ENCODE measurements around the gene GAP43. TPM values are rescaled to one million over a fixed set of nuclear protein-coding genes. Genes with fewer than 3 reads are reported as not detected.

Gene GAP43
- total RNA-seq, 3 donors from 2014 or later: 0.96 to 13.6 (median 1.1) TPM

- intact Hi-C loops (cut with DNase I, micrococcal nuclease): no loop called here
- no peak for ATAC-seq
- no peak overlapping the region for H3K4me3 ChIP-seq
Observed at GRCh38 chr3:115602194-115602593, 21.1 kb upstream of the GAP43 start.

GRCh38 chr3:115611630-115612029, 11.7 kb upstream of the GAP43 start:
- TF ChIP-seq CTCF (IDR thresholded peaks at IDR 0.05): no peak
- intact Hi-C loops (cut with DNase I, micrococcal nuclease): no loop called here
- H3K36me3 ChIP-seq (ENCODE audit: low read depth): no peaks in the 10 kb centered on the region
- H3K4me1 ChIP-seq (ENCODE audit: low read depth): no peaks in the 10 kb centered on the region
- no peak for DNase-seq
- H3K4me3 ChIP-seq: no peak overlapping the region
- no peaks in the 10 kb centered on the region for H3K9me3 ChIP-seq
- ATAC-seq: no peak

More at GRCh38 chr3:115602194-115602593, 21.1 kb upstream of the GAP43 start:
- TF ChIP-seq CTCF (IDR thresholded peaks at IDR 0.05): no peak
- Histone ChIP-seq H3K36me3 (ENCODE audit: low read depth) (no peaks in the 10 kb centered on the region), H3K4me1 (ENCODE audit: low read depth) (no peaks in the 10 kb centered on the region), H3K9me3 (no peaks in the 10 kb centered on the region)
- DNase-seq: no peak

GRCh38 chr3:115615001-115615814, 8.1 kb upstream of the GAP43 start:
- TF ChIP-seq CTCF (IDR thresholded peaks at IDR 0.05): no peak
- Histone ChIP-seq H3K4me3 (no peak overlapping the region), H3K36me3 (ENCODE audit: low read depth) (no peaks in the 10 kb centered on the region), H3K4me1 (ENCODE audit: low read depth) (no peaks in the 10 kb centered on the region), H3K9me3 (no peaks in the 10 kb centered on the region)
- ATAC-seq (no peak), DNase-seq (no peak)
- intact Hi-C loops (cut with DNase I, micrococcal nuclease): no loop called here

- intact Hi-C loops (cut with DNase I, micrococcal nuclease): no loop called here
- Histone ChIP-seq H3K36me3 (ENCODE audit: low read depth) (no peaks in the 10 kb centered on the region), H3K9me3 (no peaks in the 10 kb centered on the region), H3K4me3 (no peak overlapping the region), H3K4me1 (ENCODE audit: low read depth) (no peaks in the 10 kb centered on the region)
- DNase-seq (no peak), ATAC-seq (no peak)
- TF ChIP-seq CTCF (IDR thresholded peaks at IDR 0.05): no peak
Observed at GRCh38 chr3:115616461-115616860, 6.8 kb upstream of the GAP43 start.

- intact Hi-C loops (cut with DNase I, micrococcal nuclease): no loop called here
- DNase-seq (no peak), ATAC-seq (no peak)
- H3K4me3 ChIP-seq: no peak overlapping the region
- H3K4me1 ChIP-seq (ENCODE audit: low read depth): no peaks in the 10 kb centered on the region
- no peak for TF ChIP-seq CTCF (IDR thresholded peaks at IDR 0.05)
- no peaks in the 10 kb centered on the region for H3K9me3 ChIP-seq
- no peaks in the 10 kb centered on the region for H3K36me3 ChIP-seq (ENCODE audit: low read depth)
Observed at GRCh38 chr3:115617591-115617990, 5.7 kb upstream of the GAP43 start.
